Measurements from ENCODE around the gene PRKAG2. TPM values are rescaled to one million over a fixed set of nuclear protein-coding genes. Genes with fewer than 3 reads are reported as not detected.
A peak's percentile ranks its signal among the peaks of the same experiment; 100 is the strongest.

The PRKAG2 gene
- total and polyA plus RNA-seq, 2 of the 13 experiments (the other 11 are each of a cell fraction or from before 2014, with no cell fraction given) = 0.90 to 1.3 TPM

- TF ChIP-seq CHCHD3 (CRISPR knock-in tag; IDR thresholded peaks at IDR 0.05) = no peak
- TF ChIP-seq PAX8 (CRISPR knock-in tag; IDR thresholded peaks at IDR 0.05; ENCODE audit: borderline replicate concordance) = no peak
- no peak for TF ChIP-seq MZF1 (CRISPR knock-in tag; IDR thresholded peaks at IDR 0.05; ENCODE audit: borderline replicate concordance)
- no peak for TF ChIP-seq ZFP36 (IDR thresholded peaks at IDR 0.05; ENCODE audit: borderline replicate concordance, low read depth, low read length, partially characterized antibody)
- no peak for TF ChIP-seq GZF1 (CRISPR knock-in tag; IDR thresholded peaks at IDR 0.05)
- no peak for TF ChIP-seq ZNF615 (CRISPR knock-in tag; IDR thresholded peaks at IDR 0.05; ENCODE audit: borderline replicate concordance)
- no peak for TF ChIP-seq ZNF674 (CRISPR knock-in tag; IDR thresholded peaks at IDR 0.05; ENCODE audit: low read depth)
- peak; percentile 59 for TF ChIP-seq RAD21 (CRISPR knock-in tag; IDR thresholded peaks at IDR 0.05)
- peak; percentile 55; the same call in 1 of the 2 replicates for TF ChIP-seq TFAP4 (IDR thresholded peaks at IDR 0.05; ENCODE audit: borderline replicate concordance, low read depth)
- TF ChIP-seq, protein P1, sequence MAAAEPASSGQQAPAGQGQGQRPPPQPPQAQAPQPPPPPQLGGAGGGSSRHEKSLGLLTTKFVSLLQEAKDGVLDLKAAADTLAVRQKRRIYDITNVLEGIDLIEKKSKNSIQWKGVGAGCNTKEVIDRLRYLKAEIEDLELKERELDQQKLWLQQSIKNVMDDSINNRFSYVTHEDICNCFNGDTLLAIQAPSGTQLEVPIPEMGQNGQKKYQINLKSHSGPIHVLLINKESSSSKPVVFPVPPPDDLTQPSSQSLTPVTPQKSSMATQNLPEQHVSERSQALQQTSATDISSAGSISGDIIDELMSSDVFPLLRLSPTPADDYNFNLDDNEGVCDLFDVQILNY (CRISPR knock-in tag; conservative IDR thresholded peaks at IDR 0.05) = no peak
- TF ChIP-seq TARDBP (CRISPR knock-in tag; IDR thresholded peaks at IDR 0.05) = no peak
- TF ChIP-seq JUNB (CRISPR knock-in tag; IDR thresholded peaks at IDR 0.05; ENCODE audit: borderline replicate concordance) = no peak
- no peak for TF ChIP-seq ZNF724P (CRISPR knock-in tag; IDR thresholded peaks at IDR 0.05; ENCODE audit: borderline replicate concordance)
- TF ChIP-seq ZNF282 (IDR thresholded peaks at IDR 0.05; ENCODE audit: partially characterized antibody) = no peak
- TF ChIP-seq TP53 (CRISPR knock-in tag; conservative IDR thresholded peaks at IDR 0.05) = no peak
- TF ChIP-seq ZEB1 (IDR thresholded peaks at IDR 0.05; ENCODE audit: insufficient replicate concordance, low read depth) = no peak
- TF ChIP-seq CC2D1A (CRISPR knock-in tag; IDR thresholded peaks at IDR 0.05) = no peak
- TF ChIP-seq THAP8 (CRISPR knock-in tag; IDR thresholded peaks at IDR 0.05; ENCODE audit: borderline replicate concordance) = no peak
- TF ChIP-seq ZFP41 (CRISPR knock-in tag; IDR thresholded peaks at IDR 0.05; ENCODE audit: borderline replicate concordance) = no peak
- TF ChIP-seq NR3C1 (CRISPR knock-in tag; IDR thresholded peaks at IDR 0.05) = no peak
- TF ChIP-seq, protein P2, sequence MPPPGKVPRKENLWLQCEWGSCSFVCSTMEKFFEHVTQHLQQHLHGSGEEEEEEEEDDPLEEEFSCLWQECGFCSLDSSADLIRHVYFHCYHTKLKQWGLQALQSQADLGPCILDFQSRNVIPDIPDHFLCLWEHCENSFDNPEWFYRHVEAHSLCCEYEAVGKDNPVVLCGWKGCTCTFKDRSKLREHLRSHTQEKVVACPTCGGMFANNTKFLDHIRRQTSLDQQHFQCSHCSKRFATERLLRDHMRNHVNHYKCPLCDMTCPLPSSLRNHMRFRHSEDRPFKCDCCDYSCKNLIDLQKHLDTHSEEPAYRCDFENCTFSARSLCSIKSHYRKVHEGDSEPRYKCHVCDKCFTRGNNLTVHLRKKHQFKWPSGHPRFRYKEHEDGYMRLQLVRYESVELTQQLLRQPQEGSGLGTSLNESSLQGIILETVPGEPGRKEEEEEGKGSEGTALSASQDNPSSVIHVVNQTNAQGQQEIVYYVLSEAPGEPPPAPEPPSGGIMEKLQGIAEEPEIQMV (CRISPR knock-in tag; IDR thresholded peaks at IDR 0.05; ENCODE audit: low read depth) = no peak
- TF ChIP-seq SMC3 (IDR thresholded peaks at IDR 0.05; ENCODE audit: low read length) = peak; percentile 52
- TF ChIP-seq STAG1 (CRISPR knock-in tag; IDR thresholded peaks at IDR 0.05) = peak; percentile 61
- TF ChIP-seq SALL1 (CRISPR knock-in tag; IDR thresholded peaks at IDR 0.05) = no peak
- no peak for TF ChIP-seq ZNF629 (CRISPR knock-in tag; conservative IDR thresholded peaks at IDR 0.05)
- no peak for TF ChIP-seq THYN1 (CRISPR knock-in tag; IDR thresholded peaks at IDR 0.05; ENCODE audit: borderline replicate concordance, low read depth)
- TF ChIP-seq NR2F6 (IDR thresholded peaks at IDR 0.05) = no peak
- 0 out of 2 replicates have a peak, but pooled peaks have one; percentile 29 for TF ChIP-seq NR2F6 (CRISPR knock-in tag; IDR thresholded peaks at IDR 0.05)
- no peak for TF ChIP-seq AGO2 (optimal IDR thresholded peaks at IDR 0.05; ENCODE audit: low read depth, low read length)
- no peak for TF ChIP-seq POGZ (CRISPR knock-in tag; IDR thresholded peaks at IDR 0.05)
Measured at GRCh38 chr7:151863386-151864079, 13.4 kb downstream of the PRKAG2 start (continued).
